SK-N-SH (cell line): ENCODE measurements around the gene TRPM2. TPM values are rescaled to one million over a fixed set of nuclear protein-coding genes. Genes with fewer than 3 reads are reported as not detected.

Experiments used
- CTCF ChIA-PET: fragments of 300-600, 350-600 bp; formaldehyde crosslinking; extraction: SDS; loops from one replicate; lab custom pipeline; 2021; lab: Yijun Ruan, JAX
- POLR2A ChIA-PET: fragments of 350-600 bp; sonication (Branson Sonifier 250); formaldehyde crosslinking; extraction: SDS; loops from one replicate; lab custom pipeline; 2020; ENCODE audit warnings: antibody characterized with exemption, inconsistent platforms; lab: Yijun Ruan, JAX
- DNase-seq: peaks from one replicate; pipeline ENCODE4 v3.0.0; 2012
- H2AFZ ChIP-seq: fragments of 200-600 bp; sonication (generic); 2 replicates; pipeline ENCODE4 v1.8.1; 2016; ENCODE audit warnings: antibody characterized with exemption, mild to moderate bottlenecking, low read depth
- H3F3A ChIP-seq: fragments of 200-600 bp; sonication (generic); replicated peaks from 2 replicates; pipeline ENCODE3; 2016; ENCODE audit warnings: antibody characterized with exemption, mild to moderate bottlenecking; ENCODE audit not compliant: insufficient read depth
- H3K27ac ChIP-seq, 2 experiments: fragments of 200-500 bp in 1 of 2; fragments of 200-600 bp in 1 of 2; sonication (Bioruptor generic) in 1 of 2; sonication (generic), shearing (Covaris generic) in 1 of 2; 2 replicates each; pipeline versions ENCODE4 v1.5.1 to v1.6.1; 2014 to 2016; ENCODE audit warnings: low read depth in 2 of 2, inconsistent platforms in 1 of 2, low read length in 1 of 2, mild to moderate bottlenecking in 1 of 2, mixed read lengths in 1 of 2
- H3K27me3 ChIP-seq: fragments of 200-600 bp; sonication (generic), shearing (Covaris generic); 2 replicates; pipeline ENCODE4 v1.6.1; 2016; ENCODE audit warnings: mixed run types; ENCODE audit not compliant: insufficient read depth
- H3K36me3 ChIP-seq, 2 experiments: fragments of 200-500 bp in 1 of 2; fragments of 200-600 bp in 1 of 2; sonication (Bioruptor generic) in 1 of 2; sonication (generic) in 1 of 2; replicated peaks in 1 of 2; 2 replicates each; pipeline versions ENCODE3 to v1.5.1; 2014 to 2016; ENCODE audit warnings: low read length in 1 of 2, mild to moderate bottlenecking in 1 of 2; ENCODE audit not compliant: insufficient read depth in 2 of 2, control insufficient read depth in 1 of 2
- H3K4me1 ChIP-seq, 2 experiments: fragments of 200-500 bp in 1 of 2; fragments of 200-600 bp in 1 of 2; sonication (Bioruptor generic) in 1 of 2; sonication (generic), shearing (Covaris generic) in 1 of 2; 2 replicates each; pipeline versions ENCODE4 v1.5.1 to v1.6.1; 2014 to 2016; ENCODE audit warnings: low read depth in 1 of 2, low read length in 1 of 2, mixed run types in 1 of 2; ENCODE audit not compliant: insufficient read depth in 2 of 2, control insufficient read depth in 1 of 2
- H3K4me2 ChIP-seq: fragments of 200-600 bp; sonication (generic), shearing (Covaris generic); 2 replicates; pipeline ENCODE4 v1.6.1; 2017; ENCODE audit warnings: mixed run types
- H3K4me3 ChIP-seq, 2 experiments: fragments of 200-500 bp in 1 of 2; fragments of 200-600 bp in 1 of 2; sonication (Bioruptor generic) in 1 of 2; sonication (generic), shearing (Covaris generic) in 1 of 2; 2 replicates each; pipeline versions ENCODE4 v1.5.1 to v1.8.1; 2014 to 2016; ENCODE audit warnings: low read depth in 2 of 2, inconsistent platforms in 1 of 2, low read length in 1 of 2, mild to moderate bottlenecking in 1 of 2, mixed read lengths in 1 of 2, moderate library complexity in 1 of 2
- H3K79me2 ChIP-seq: fragments of 200-600 bp; sonication (generic); 2 replicates; pipeline ENCODE4 v1.8.1; 2017; ENCODE audit warnings: mild to moderate bottlenecking; ENCODE audit not compliant: insufficient read depth
- H3K9ac ChIP-seq: fragments of 200-600 bp; sonication (generic); 2 replicates; pipeline ENCODE4 v1.6.1; 2017; ENCODE audit warnings: mixed run types
- H3K9me2 ChIP-seq: fragments of 200-600 bp; sonication (generic); 2 replicates; pipeline ENCODE4 v1.6.1; 2017; ENCODE audit warnings: mixed run types
- H3K9me3 ChIP-seq: fragments of 200-600 bp; sonication (generic); 2 replicates; pipeline ENCODE4 v1.6.1; 2017; ENCODE audit warnings: mixed run types, mild to moderate bottlenecking, moderate library complexity
- H4K20me1 ChIP-seq: fragments of 200-600 bp; sonication (generic); 2 replicates; pipeline ENCODE4 v1.6.1; 2017; ENCODE audit warnings: mild to moderate bottlenecking, mixed run types; ENCODE audit not compliant: insufficient read depth
- CHD2 ChIP-seq: fragments of 150-350 bp; IDR thresholded peaks from 2 replicates; pipeline ENCODE4 v1.6.1; 2018; ENCODE audit warnings: low read length; ENCODE audit not compliant: partially characterized antibody
- EP300 ChIP-seq, 2 experiments: IDR thresholded peaks; 2 replicates each; pipeline versions ENCODE4 v1.4.0 to v1.6.1; 2012; ENCODE audit warnings: borderline replicate concordance in 1 of 2, low read depth in 1 of 2, low read length in 1 of 2
- EZH2phosphoT487 ChIP-seq: fragments of 200-600 bp; sonication (generic); IDR thresholded peaks from 2 replicates; pipeline ENCODE4 v1.6.1; 2017; ENCODE audit warnings: low read depth, mixed run types, mild to moderate bottlenecking, antibody characterized with exemption, moderate library complexity, borderline replicate concordance
- FOSL2 ChIP-seq: IDR thresholded peaks from 2 replicates; pipeline ENCODE4 v1.4.0; 2012; ENCODE audit warnings: low read depth, mild to moderate bottlenecking, moderate library complexity, borderline replicate concordance
- FOXJ3 ChIP-seq: sonication (generic); formaldehyde crosslinking; IDR thresholded peaks from 2 replicates; pipeline ENCODE4 v1.5.1; 2020; ENCODE audit warnings: mild to moderate bottlenecking, missing genetic modification reagents
- MEF2A ChIP-seq: IDR thresholded peaks from 2 replicates; pipeline ENCODE4 v1.4.0; 2012; ENCODE audit warnings: low read depth, borderline replicate concordance
- MXI1 ChIP-seq: IDR thresholded peaks from 2 replicates; pipeline ENCODE4 v1.6.1; 2012; ENCODE audit warnings: mild to moderate bottlenecking, low read depth, low read length, improper control_type of control experiment
- NFIC ChIP-seq: IDR thresholded peaks from 2 replicates; pipeline ENCODE4 v1.4.0; 2012; ENCODE audit warnings: borderline replicate concordance
- NRF1 ChIP-seq: IDR thresholded peaks from 2 replicates; pipeline ENCODE4 v1.6.1; 2012; ENCODE audit warnings: low read depth, mild to moderate bottlenecking, low read length
- RAD21 ChIP-seq: IDR thresholded peaks from 2 replicates; pipeline ENCODE4 v1.6.1; 2012; ENCODE audit warnings: mild to moderate bottlenecking, low read length
- RXRA ChIP-seq: IDR thresholded peaks from 2 replicates; pipeline ENCODE4 v1.4.0; 2012; ENCODE audit warnings: low read depth, mild to moderate bottlenecking, borderline replicate concordance
- TAF1 ChIP-seq: IDR thresholded peaks from 2 replicates; pipeline ENCODE4 v1.6.1; 2012; ENCODE audit warnings: low read depth, mild to moderate bottlenecking, low read length, moderate library complexity, borderline replicate concordance
- TEAD4 ChIP-seq: IDR thresholded peaks from 2 replicates; pipeline ENCODE4 v1.4.0; 2012; ENCODE audit warnings: mild to moderate bottlenecking, borderline replicate concordance; ENCODE audit not compliant: insufficient read depth
- USF2 ChIP-seq: fragments of 150-350 bp; IDR thresholded peaks from 2 replicates; pipeline ENCODE4 v1.6.1; 2017; ENCODE audit warnings: antibody characterized with exemption, low read length, low read depth, borderline replicate concordance
- YY1 ChIP-seq: IDR thresholded peaks from 2 replicates; pipeline ENCODE4 v1.4.0; 2012; ENCODE audit warnings: low read depth, mild to moderate bottlenecking
- WGBS: methylation state at CpG from one replicate; pipeline ENCODE4 v1.1.6; 2017; ENCODE audit warnings: low lambda C conversion rate; 5-methylcytosine and 5-hydroxymethylcytosine counted together
- polyA plus RNA-seq, 3 experiments: library from polyadenylated mRNA; depleted of rRNA; stranded (reverse); fragments of >200 nt; gene quantifications; 2 replicates each; pipeline ENCODE4 v1.2.3, GENCODE V29; 2012
- TF ChIP-seq, protein P1 (sequence below): IDR thresholded peaks from 2 replicates; pipeline ENCODE4; 2012
- TF ChIP-seq, protein P2 (sequence below): IDR thresholded peaks from 2 replicates; pipeline ENCODE4 v1.4.0; 2012; ENCODE audit warnings: low read depth, borderline replicate concordance
- TF ChIP-seq, protein P3 (sequence below): IDR thresholded peaks from 2 replicates; pipeline ENCODE4 v1.4.0; 2012; ENCODE audit warnings: low read depth
- TF ChIP-seq, protein P4 (sequence below): fragments of 150-350 bp; IDR thresholded peaks from 2 replicates; pipeline ENCODE4 v1.6.1; 2016; ENCODE audit warnings: mild to moderate bottlenecking, low read depth, low read length

The TRPM2 gene
- polyA plus RNA-seq, 1 of the 3 experiments (the other 2 are of a cell fraction): not detected

- no peaks in the 10 kb centered on the region for H3K27me3 ChIP-seq
- POLR2A ChIA-PET: no interaction called here
- DNase-seq: no peak
These were observed 87.0 kb downstream of the TRPM2 start for GRCh38 chr21:44440241-44441040.

GRCh38 chr21:44441041-44441400 is 87.6 kb downstream of the TRPM2 start:
- H3K4me3 ChIP-seq: no peak overlapping the region
- no peak overlapping the region for H3K27ac ChIP-seq
- ChIA-PET POLR2A (no interaction called here), CTCF (interaction anchor here (1.9 kb wide), 1 partner anchor 8 kb away, joined by 9 read pairs; no protein-coding TSS in a partner anchor)
- H3K9me3 ChIP-seq: no peaks in the 10 kb centered on the region
- H3K9ac ChIP-seq: no peak overlapping the region
- no peaks in the 10 kb centered on the region for H3K36me3 ChIP-seq
- TF ChIP-seq, protein P1, sequence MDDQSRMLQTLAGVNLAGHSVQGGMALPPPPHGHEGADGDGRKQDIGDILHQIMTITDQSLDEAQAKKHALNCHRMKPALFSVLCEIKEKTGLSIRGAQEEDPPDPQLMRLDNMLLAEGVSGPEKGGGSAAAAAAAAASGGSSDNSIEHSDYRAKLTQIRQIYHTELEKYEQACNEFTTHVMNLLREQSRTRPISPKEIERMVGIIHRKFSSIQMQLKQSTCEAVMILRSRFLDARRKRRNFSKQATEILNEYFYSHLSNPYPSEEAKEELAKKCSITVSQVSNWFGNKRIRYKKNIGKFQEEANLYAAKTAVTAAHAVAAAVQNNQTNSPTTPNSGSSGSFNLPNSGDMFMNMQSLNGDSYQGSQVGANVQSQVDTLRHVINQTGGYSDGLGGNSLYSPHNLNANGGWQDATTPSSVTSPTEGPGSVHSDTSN: no peak
- TF ChIP-seq TAF1 (no peak), NRF1 (no peak), NFIC (no peak), TEAD4 (no peak), FOSL2 (no peak), CHD2 (no peak)
- TF ChIP-seq, protein P2, sequence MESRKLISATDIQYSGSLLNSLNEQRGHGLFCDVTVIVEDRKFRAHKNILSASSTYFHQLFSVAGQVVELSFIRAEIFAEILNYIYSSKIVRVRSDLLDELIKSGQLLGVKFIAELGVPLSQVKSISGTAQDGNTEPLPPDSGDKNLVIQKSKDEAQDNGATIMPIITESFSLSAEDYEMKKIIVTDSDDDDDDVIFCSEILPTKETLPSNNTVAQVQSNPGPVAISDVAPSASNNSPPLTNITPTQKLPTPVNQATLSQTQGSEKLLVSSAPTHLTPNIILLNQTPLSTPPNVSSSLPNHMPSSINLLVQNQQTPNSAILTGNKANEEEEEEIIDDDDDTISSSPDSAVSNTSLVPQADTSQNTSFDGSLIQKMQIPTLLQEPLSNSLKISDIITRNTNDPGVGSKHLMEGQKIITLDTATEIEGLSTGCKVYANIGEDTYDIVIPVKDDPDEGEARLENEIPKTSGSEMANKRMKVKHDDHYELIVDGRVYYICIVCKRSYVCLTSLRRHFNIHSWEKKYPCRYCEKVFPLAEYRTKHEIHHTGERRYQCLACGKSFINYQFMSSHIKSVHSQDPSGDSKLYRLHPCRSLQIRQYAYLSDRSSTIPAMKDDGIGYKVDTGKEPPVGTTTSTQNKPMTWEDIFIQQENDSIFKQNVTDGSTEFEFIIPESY: no peak
- no peaks in the 10 kb centered on the region for H3K27me3 ChIP-seq
- no peak for DNase-seq
- no peak overlapping the region for H2AFZ ChIP-seq
- no peaks in the 10 kb centered on the region for H3K79me2 ChIP-seq
- H3K4me2 ChIP-seq: no peak overlapping the region
- H4K20me1 ChIP-seq: no peaks in the 10 kb centered on the region
- peaks cover 0 to 47% of the 10 kb centered on the region in 2 experiments; a peak in 1 of 4 replicates for H3K4me1 ChIP-seq
- no peaks in the 10 kb centered on the region for H3F3A ChIP-seq
- H3K9me2 ChIP-seq: no peaks in the 10 kb centered on the region
- WGBS: 64% methylated on average over 9 of the region's 10 CpGs

More at GRCh38 chr21:44440241-44441040, 87.0 kb downstream of the TRPM2 start:
- Histone ChIP-seq H3K27ac (no peak overlapping the region; a peak in 1 of 4 replicates), H3K4me3 (no peak overlapping the region), H3K4me2 (no peak overlapping the region), H3K9me2 (no peaks in the 10 kb centered on the region), H3K9ac (no peak overlapping the region), H3K36me3 (no peaks in the 10 kb centered on the region), H3K79me2 (no peaks in the 10 kb centered on the region), H2AFZ (no peak overlapping the region), H3F3A (no peaks in the 10 kb centered on the region), H4K20me1 (no peaks in the 10 kb centered on the region), H3K4me1 (peaks cover 0 to 53% of the 10 kb centered on the region in 2 experiments; a peak in 1 of 4 replicates), H3K9me3 (no peaks in the 10 kb centered on the region)
- TF ChIP-seq, protein P3, sequence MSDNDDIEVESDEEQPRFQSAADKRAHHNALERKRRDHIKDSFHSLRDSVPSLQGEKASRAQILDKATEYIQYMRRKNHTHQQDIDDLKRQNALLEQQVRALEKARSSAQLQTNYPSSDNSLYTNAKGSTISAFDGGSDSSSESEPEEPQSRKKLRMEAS: no peak
- TF ChIP-seq, protein P1: no peak
- TF ChIP-seq YY1: no peak
- TF ChIP-seq TAF1: no peak
- no peak for TF ChIP-seq USF2
- TF ChIP-seq TEAD4: no peak
- TF ChIP-seq MEF2A: no peak
- no peak for TF ChIP-seq MXI1
- TF ChIP-seq FOXJ3: no peak
- no peak for TF ChIP-seq CHD2
- TF ChIP-seq RXRA: no peak
- TF ChIP-seq RAD21: no peak
- TF ChIP-seq EZH2phosphoT487: no peak
- no peak for TF ChIP-seq EP300 (IDR thresholded peaks at IDR 0.05; ENCODE audit: borderline replicate concordance in 1 of 2, low read depth in 1 of 2, low read length in 1 of 2)
- TF ChIP-seq, protein P4, sequence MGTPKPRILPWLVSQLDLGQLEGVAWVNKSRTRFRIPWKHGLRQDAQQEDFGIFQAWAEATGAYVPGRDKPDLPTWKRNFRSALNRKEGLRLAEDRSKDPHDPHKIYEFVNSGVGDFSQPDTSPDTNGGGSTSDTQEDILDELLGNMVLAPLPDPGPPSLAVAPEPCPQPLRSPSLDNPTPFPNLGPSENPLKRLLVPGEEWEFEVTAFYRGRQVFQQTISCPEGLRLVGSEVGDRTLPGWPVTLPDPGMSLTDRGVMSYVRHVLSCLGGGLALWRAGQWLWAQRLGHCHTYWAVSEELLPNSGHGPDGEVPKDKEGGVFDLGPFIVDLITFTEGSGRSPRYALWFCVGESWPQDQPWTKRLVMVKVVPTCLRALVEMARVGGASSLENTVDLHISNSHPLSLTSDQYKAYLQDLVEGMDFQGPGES: no peak
- WGBS: 73% methylated on average over 24 of the region's 33 CpGs
- CTCF ChIA-PET: interaction anchor here (1.9 kb wide), 1 partner anchor 9 kb away, joined by 9 read pairs; no protein-coding TSS in a partner anchor
